BJ (cell line): ENCODE measurements around the gene MFSD1. TPM values are rescaled to one million over a fixed set of nuclear protein-coding genes. Genes with fewer than 3 reads are reported as not detected.
"Not testable (repeated sequence)": the region's sequence is repeated elsewhere in the genome, so short reads cannot be mapped to it uniquely, and the experiment has no call there.

Source experiments
- CTCF ChIA-PET: fragments of 350-600 bp; formaldehyde crosslinking; extraction: SDS; loops from one replicate; lab custom pipeline; 2021; ENCODE audit warnings: antibody characterized with exemption, inconsistent platforms; lab: Yijun Ruan, JAX
- POLR2A ChIA-PET: fragments of 300-600 bp; sonication (Branson Sonifier 250); formaldehyde crosslinking; extraction: SDS; loops from one replicate; lab custom pipeline; 2021; ENCODE audit warnings: antibody characterized with exemption; lab: Charles Lee
- DNase-seq: peaks from one replicate; pipeline ENCODE4 v3.0.0-alpha.2; 2011; ENCODE audit warnings: low read depth
- H3K27me3 ChIP-seq: 2 replicates; pipeline ENCODE4 v1.6.0; 2011; ENCODE audit warnings: low read length; ENCODE audit not compliant: control insufficient read depth, insufficient read depth
- H3K36me3 ChIP-seq: 2 replicates; pipeline ENCODE4 v1.5.1; 2011; ENCODE audit warnings: low read length; ENCODE audit not compliant: control insufficient read depth, insufficient read depth
- H3K4me3 ChIP-seq: 2 replicates; pipeline ENCODE4 v1.5.1; 2011; ENCODE audit warnings: low read depth, mild to moderate bottlenecking, control low read depth, low read length
- polyA plus RNA-seq: library from polyadenylated mRNA; depleted of rRNA; stranded (reverse); fragments of >200 nt; gene quantifications from 2 replicates; pipeline ENCODE4 v1.2.3, GENCODE V29; 2011
- TF ChIP-seq, protein P1 (sequence below): IDR thresholded peaks from 2 replicates; pipeline ENCODE4 v1.5.1; 2011; ENCODE audit warnings: low read depth, mild to moderate bottlenecking, control low read depth, inconsistent platforms, low read length, moderate library complexity; ENCODE audit not compliant: insufficient read depth

MFSD1 gene
- polyA plus RNA-seq, 1 experiment: 69.8 TPM

DNA sequence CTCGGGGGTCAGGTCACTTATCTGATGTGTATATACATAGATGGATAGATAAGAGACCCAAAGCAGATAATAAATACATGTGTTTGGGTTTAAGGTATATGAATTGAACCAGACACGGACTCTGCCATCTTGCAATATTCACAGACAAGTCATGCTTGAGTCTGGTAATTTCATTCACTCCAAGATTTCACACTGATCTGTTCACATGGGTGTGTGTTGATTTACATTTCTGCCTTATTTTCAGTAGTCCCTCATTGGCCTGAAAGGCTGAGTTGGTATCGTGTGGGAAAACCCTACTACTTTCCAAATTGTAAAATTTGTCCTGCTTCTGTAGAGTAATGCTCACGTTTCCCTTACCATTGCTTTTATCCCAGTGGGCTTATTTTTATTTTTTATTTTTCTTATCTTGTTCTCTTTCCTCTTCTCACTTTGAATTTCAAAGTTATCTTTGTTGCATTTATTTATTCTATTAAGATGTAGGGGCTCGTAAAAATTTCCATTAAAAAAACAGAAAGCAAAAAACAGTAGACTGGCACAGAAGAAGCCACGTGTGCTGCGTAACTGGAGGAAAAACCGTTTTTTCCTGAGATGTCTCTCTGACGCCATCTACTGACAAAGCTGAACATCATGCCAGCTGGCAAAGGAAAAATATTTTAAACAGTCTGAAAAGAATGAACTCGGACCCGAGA is 10.8 kb upstream of the MFSD1 start:
- TF ChIP-seq, protein P1, sequence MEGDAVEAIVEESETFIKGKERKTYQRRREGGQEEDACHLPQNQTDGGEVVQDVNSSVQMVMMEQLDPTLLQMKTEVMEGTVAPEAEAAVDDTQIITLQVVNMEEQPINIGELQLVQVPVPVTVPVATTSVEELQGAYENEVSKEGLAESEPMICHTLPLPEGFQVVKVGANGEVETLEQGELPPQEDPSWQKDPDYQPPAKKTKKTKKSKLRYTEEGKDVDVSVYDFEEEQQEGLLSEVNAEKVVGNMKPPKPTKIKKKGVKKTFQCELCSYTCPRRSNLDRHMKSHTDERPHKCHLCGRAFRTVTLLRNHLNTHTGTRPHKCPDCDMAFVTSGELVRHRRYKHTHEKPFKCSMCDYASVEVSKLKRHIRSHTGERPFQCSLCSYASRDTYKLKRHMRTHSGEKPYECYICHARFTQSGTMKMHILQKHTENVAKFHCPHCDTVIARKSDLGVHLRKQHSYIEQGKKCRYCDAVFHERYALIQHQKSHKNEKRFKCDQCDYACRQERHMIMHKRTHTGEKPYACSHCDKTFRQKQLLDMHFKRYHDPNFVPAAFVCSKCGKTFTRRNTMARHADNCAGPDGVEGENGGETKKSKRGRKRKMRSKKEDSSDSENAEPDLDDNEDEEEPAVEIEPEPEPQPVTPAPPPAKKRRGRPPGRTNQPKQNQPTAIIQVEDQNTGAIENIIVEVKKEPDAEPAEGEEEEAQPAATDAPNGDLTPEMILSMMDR: peak; percentile 79
- no peak overlapping the region for H3K4me3 ChIP-seq
- DNase-seq: no peak

DNA sequence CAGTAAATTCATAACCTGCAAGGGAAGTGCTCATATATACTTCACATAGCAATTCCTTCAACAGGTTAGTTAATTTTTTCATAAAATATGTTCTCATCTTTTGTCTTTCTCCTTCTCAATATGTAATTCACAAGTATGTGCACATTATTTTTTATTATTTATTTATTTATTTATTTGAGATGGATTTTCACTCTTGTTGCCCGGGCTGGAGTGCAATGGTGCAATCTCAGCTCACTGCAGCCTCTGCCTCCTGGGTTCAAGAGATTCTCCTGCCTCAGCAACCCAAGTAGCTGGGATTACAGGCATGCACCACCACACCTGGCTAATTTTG is 10.3 kb upstream of the MFSD1 start:
- POLR2A ChIA-PET, H3K36me3 ChIP-seq, H3K4me3 ChIP-seq, H3K27me3 ChIP-seq, DNase-seq: not testable (repeated sequence)
- CTCF ChIA-PET: interaction anchor here (0.6 to 9.4 kb wide), 31 partner anchors 10 to 469 kb away, joined by 3 to 158 read pairs (median 4); partner anchors contain the start of genes GFM1 and MFSD1

More for the DNA sequence above, 10.8 kb upstream of the MFSD1 start:
- CTCF ChIA-PET: interaction anchor here (0.6 to 9.4 kb wide), 31 partner anchors 11 to 470 kb away, joined by 3 to 158 read pairs (median 4); partner anchors contain the start of genes GFM1 and MFSD1
- H3K36me3 ChIP-seq: no peaks in the 10 kb centered on the region
- POLR2A ChIA-PET: no interaction called here
- H3K27me3 ChIP-seq: no peaks in the 10 kb centered on the region

GRCh38 chr3:158792709-158793108 is 9.1 kb upstream of the MFSD1 start:
- Histone ChIP-seq H3K27me3 (no peaks in the 10 kb centered on the region), H3K36me3 (no peaks in the 10 kb centered on the region), H3K4me3 (no peak overlapping the region)
- TF ChIP-seq, protein P1: no peak
- DNase-seq: peak; percentile 80
- CTCF ChIA-PET: interaction anchor here (1.0 to 3.8 kb wide), 7 partner anchors 26 to 468 kb away, joined by 3 to 25 read pairs (median 4); partner anchors contain the start of gene GFM1
- POLR2A ChIA-PET: no interaction called here

GRCh38 chr3:158794206-158794605 is 7.6 kb upstream of the MFSD1 start:
- ChIA-PET CTCF (interaction anchor here (0.8 to 3.8 kb wide), 10 partner anchors 11 to 469 kb away, joined by 3 to 25 read pairs (median 8); partner anchors contain the start of gene GFM1), POLR2A (interaction anchor here (0.5 kb wide), 1 partner anchor 69 kb away, joined by 9 read pairs; no protein-coding TSS in a partner anchor)
- no peak for DNase-seq

GRCh38 chr3:158794936-158795518 is 6.8 kb upstream of the MFSD1 start:
- ChIA-PET CTCF (interaction anchor here (0.6 to 3.8 kb wide), 14 partner anchors 10 to 1071 kb away, joined by 3 to 25 read pairs (median 3); partner anchors contain the start of gene GFM1), POLR2A (interaction anchor here (0.9 kb wide), 1 partner anchor 143 kb away, joined by 6 read pairs; no protein-coding TSS in a partner anchor)
- H3K4me3 ChIP-seq: no peak overlapping the region
- no peaks in the 10 kb centered on the region for H3K36me3 ChIP-seq
- DNase-seq: no peak
- TF ChIP-seq, protein P1: peak; percentile 73
- no peaks in the 10 kb centered on the region for H3K27me3 ChIP-seq

More at GRCh38 chr3:158794206-158794605, 7.6 kb upstream of the MFSD1 start:
- Histone ChIP-seq H3K36me3 (no peaks in the 10 kb centered on the region), H3K4me3 (no peak overlapping the region), H3K27me3 (no peaks in the 10 kb centered on the region)
- TF ChIP-seq, protein P1: no peak
